ENCODE data around the gene ZNF536. TPM values are rescaled to one million over a fixed set of nuclear protein-coding genes. Genes with fewer than 3 reads are reported as not detected.
"Not testable (repeated sequence)": the region's sequence is repeated elsewhere in the genome, so short reads cannot be mapped to it uniquely, and the experiment has no call there.

The ZNF536 gene
- total RNA-seq, 1 donor from 2014 or later: 9.2 TPM

GRCh38 chr19:30497034-30497433 is 124.8 kb downstream of the ZNF536 start:
- DNase-seq (ENCODE audit: extremely low spot score, unreplicated experiment): no peak
- peaks cover 6% of the 10 kb centered on the region for H3K4me1 Mint-ChIP-seq (ENCODE audit: unreplicated experiment)
- no peak overlapping the region for H3K4me3 Mint-ChIP-seq
- no peak for TF ChIP-seq CTCF (conservative IDR thresholded peaks at IDR 0.05)
- peaks cover 19% of the 10 kb centered on the region for H3K27me3 Mint-ChIP-seq
- H3K9me3 Mint-ChIP-seq: no peaks in the 10 kb centered on the region
- H3K27ac Mint-ChIP-seq: no peak overlapping the region
- no peaks in the 10 kb centered on the region for H3K36me3 Mint-ChIP-seq

GRCh38 chr19:30498085-30498484 is 125.9 kb downstream of the ZNF536 start:
- DNase-seq (ENCODE audit: extremely low spot score, unreplicated experiment); H3K4me1 Mint-ChIP-seq (ENCODE audit: unreplicated experiment); H3K27ac Mint-ChIP-seq; H3K4me3 Mint-ChIP-seq; H3K9me3 Mint-ChIP-seq; H3K36me3 Mint-ChIP-seq: not testable (repeated sequence)
- H3K27me3 Mint-ChIP-seq: peaks cover 22% of the 10 kb centered on the region

GRCh38 chr19:30498707-30499106 is 126.5 kb downstream of the ZNF536 start:
- no peak for TF ChIP-seq CTCF (conservative IDR thresholded peaks at IDR 0.05)
- H3K4me3 Mint-ChIP-seq: no peak overlapping the region
- no peaks in the 10 kb centered on the region for H3K4me1 Mint-ChIP-seq (ENCODE audit: unreplicated experiment)
- DNase-seq (ENCODE audit: extremely low spot score, unreplicated experiment): no peak
- no peaks in the 10 kb centered on the region for H3K36me3 Mint-ChIP-seq
- no peaks in the 10 kb centered on the region for H3K9me3 Mint-ChIP-seq
- H3K27me3 Mint-ChIP-seq: peaks cover 22% of the 10 kb centered on the region
- no peak overlapping the region for H3K27ac Mint-ChIP-seq

GRCh38 chr19:30504272-30504671 is 132.1 kb downstream of the ZNF536 start:
- Mint-ChIP-seq H3K4me1 (ENCODE audit: unreplicated experiment) (no peaks in the 10 kb centered on the region), H3K4me3 (no peak overlapping the region), H3K27me3 (peaks cover 10% of the 10 kb centered on the region), H3K9me3 (no peaks in the 10 kb centered on the region), H3K27ac (no peak overlapping the region), H3K36me3 (no peaks in the 10 kb centered on the region)
- no peak for DNase-seq (ENCODE audit: extremely low spot score, unreplicated experiment)
- no peak for TF ChIP-seq CTCF (conservative IDR thresholded peaks at IDR 0.05)

GRCh38 chr19:30512176-30513081 is 140.2 kb downstream of the ZNF536 start:
- H3K9me3 Mint-ChIP-seq: no peaks in the 10 kb centered on the region
- no peak overlapping the region for H3K4me3 Mint-ChIP-seq
- peaks cover 16% of the 10 kb centered on the region for H3K4me1 Mint-ChIP-seq (ENCODE audit: unreplicated experiment)
- no peak for DNase-seq (ENCODE audit: extremely low spot score, unreplicated experiment)
- no peak overlapping the region for H3K27ac Mint-ChIP-seq
- TF ChIP-seq CTCF (conservative IDR thresholded peaks at IDR 0.05): no peak
- H3K27me3 Mint-ChIP-seq: no peaks in the 10 kb centered on the region
- no peaks in the 10 kb centered on the region for H3K36me3 Mint-ChIP-seq

GRCh38 chr19:30513082-30513411 is 140.9 kb downstream of the ZNF536 start:
- Mint-ChIP-seq H3K4me1 (ENCODE audit: unreplicated experiment) (peaks cover 16% of the 10 kb centered on the region), H3K36me3 (no peaks in the 10 kb centered on the region), H3K27ac (no peak overlapping the region), H3K27me3 (no peaks in the 10 kb centered on the region), H3K9me3 (no peaks in the 10 kb centered on the region), H3K4me3 (no peak overlapping the region)
- no peak for TF ChIP-seq CTCF (conservative IDR thresholded peaks at IDR 0.05)
- DNase-seq (ENCODE audit: extremely low spot score, unreplicated experiment): no peak
